ENCODE results near the gene IMMP2L. TPM values are rescaled to one million over a fixed set of nuclear protein-coding genes. Genes with fewer than 3 reads are reported as not detected.

The IMMP2L gene
- total and polyA plus RNA-seq, 2 of the 8 experiments (the other 6 are each of a cell fraction or from before 2014, with no cell fraction given) = 2.3 to 10.1 TPM

- Histone ChIP-seq H2BK5ac (ENCODE audit: low read depth, low read length) (no peak overlapping the region), H3K56ac (replicated peaks; ENCODE audit: insufficient read length, low read depth, low read length) (no peak overlapping the region), H3K9ac (replicated peaks in 1 of 4; ENCODE audit: extremely low read depth in 1 of 4, low read depth in 3 of 4, low read length in 3 of 4) (no peak overlapping the region), H3K9me3 (ENCODE audit: insufficient read depth in 2 of 2, low read depth in 1 of 2, low read length in 1 of 2) (peaks cover 11 to 13% of the 10 kb centered on the region in 2 experiments), H2BK20ac (ENCODE audit: low read length) (no peak overlapping the region), H2BK12ac (ENCODE audit: low read depth, low read length) (no peak overlapping the region), H3K4me3 (ENCODE audit: extremely low read depth in 1 of 4, insufficient read depth in 2 of 4, low read depth in 3 of 4, low read length in 4 of 4) (no peak overlapping the region), H4K8ac (ENCODE audit: extremely low read depth, insufficient read depth, low read length) (no peak overlapping the region), H2AK5ac (ENCODE audit: low read depth, low read length) (no peak overlapping the region), H3K4me2 (ENCODE audit: insufficient read depth in 1 of 2, low read depth in 2 of 2, low read length in 2 of 2) (no peak overlapping the region), H3K23me2 (ENCODE audit: low read depth, low read length) (no peaks in the 10 kb centered on the region), H3K4me1 (replicated peaks in 1 of 4; ENCODE audit: control insufficient read depth in 3 of 4, insufficient read depth in 4 of 4, low read length in 3 of 4) (no peaks in the 10 kb centered on the region), H4K91ac (replicated peaks; ENCODE audit: insufficient read length, low read length) (no peak overlapping the region), H2BK15ac (ENCODE audit: low read length) (no peak overlapping the region), H3K4ac (replicated peaks; ENCODE audit: insufficient read length, low read depth, low read length) (no peak overlapping the region), H3K14ac (ENCODE audit: insufficient read length) (no peak overlapping the region), H3K18ac (ENCODE audit: extremely low read depth, low read length) (no peak overlapping the region), H4K5ac (ENCODE audit: insufficient read length, low read depth, low read length) (no peak overlapping the region), H3K23ac (ENCODE audit: insufficient read length) (no peak overlapping the region), H2BK120ac (replicated peaks; ENCODE audit: low read depth, low read length) (no peak overlapping the region), H4K20me1 (replicated peaks in 1 of 2; ENCODE audit: control insufficient read depth in 1 of 2, insufficient read depth in 2 of 2, low read length in 2 of 2) (no peaks in the 10 kb centered on the region), H3K79me2 (ENCODE audit: control insufficient read depth in 1 of 2, insufficient read depth in 2 of 2, low read length in 2 of 2) (no peaks in the 10 kb centered on the region), H3K36me3 (ENCODE audit: control insufficient read depth in 2 of 4, insufficient read depth in 4 of 4, low read length in 3 of 4) (0 out of 8 replicates have a peak, but pooled peaks cover 0 to 3% (median 0%) of the 10 kb centered on the region in 4 experiments), H3K27me3 (replicated peaks in 1 of 4; ENCODE audit: control insufficient read depth in 3 of 4, extremely low read depth in 1 of 4, insufficient read depth in 3 of 4, low read length in 3 of 4) (no peaks in the 10 kb centered on the region), H2AFZ (ENCODE audit: low read length) (no peak overlapping the region), H3K79me1 (ENCODE audit: low read depth, low read length) (no peaks in the 10 kb centered on the region), H3K27ac (ENCODE audit: low read depth, low read length) (no peak overlapping the region)
- TF ChIP-seq TAF1 (IDR thresholded peaks at IDR 0.05; ENCODE audit: low read depth, low read length) = no peak
- TF ChIP-seq BACH1 (IDR thresholded peaks at IDR 0.05; ENCODE audit: low read length) = no peak
- TF ChIP-seq SRF (IDR thresholded peaks at IDR 0.05; ENCODE audit: low read depth, low read length) = no peak
- DNase-seq (ENCODE audit: low read depth in 1 of 2, low spot score in 2 of 2) (no peak), FAIRE-seq (no peak)
- CTCF ChIA-PET (ENCODE audit: partially characterized antibody) = interaction anchor here (0.6 to 1.1 kb wide), 4 partner anchors 10 to 456 kb away, joined by 3 to 4 read pairs (median 4); no protein-coding TSS in a partner anchor
- POLR2A ChIA-PET (ENCODE audit: partially characterized antibody) = no interaction called here
- 91% methylated on average over 2 of the region's 2 CpGs; no CpG with 5 or more reads in 1 of the 2 experiments for WGBS, 2 experiments (ENCODE audit: extremely low coverage in 1 of 2, insufficient coverage in 1 of 2, insufficient read length in 1 of 2, insufficient replicate concordance in 2 of 2, low coverage in 1 of 2, low lambda C conversion rate in 2 of 2, missing lambda C conversion rate in 1 of 2)
Observed at GRCh38 chr7:111498391-111499007, 63.8 kb downstream of the IMMP2L start.

Data from H1 (cell line).